Small intestine (tissue), 7 donors: ENCODE data around the gene JARID2. TPM values are rescaled to one million over a fixed set of nuclear protein-coding genes. Genes with fewer than 3 reads are reported as not detected.
A peak's percentile ranks its signal among the peaks of the same experiment; 100 is the strongest.

ENCODE experiments used
- DNase-seq, 2 donors: peaks; one replicate each; pipeline versions ENCODE4 v3.0.0 to v3.0.0-alpha.2; 2013
- FAIRE-seq: peaks from 2 replicates; lab custom pipeline; 2012; peaks lifted over from hg19 to GRCh38; lab: Jason Lieb, UNC
- H3K27ac ChIP-seq, 3 donors: one replicate each; pipeline ENCODE4 v1.5.1; 2013; ENCODE audit warnings: low read length in 2 of 3, mild to moderate bottlenecking in 2 of 3, control low read depth in 1 of 3, inconsistent platforms in 1 of 3, low read depth in 1 of 3, moderate library complexity in 1 of 3
- H3K27me3 ChIP-seq, 3 donors: one replicate each; pipeline ENCODE4 v1.6.1; 2013; ENCODE audit warnings: low read length in 3 of 3, inconsistent platforms in 1 of 3; ENCODE audit not compliant: control insufficient read depth in 3 of 3, insufficient read depth in 3 of 3
- H3K36me3 ChIP-seq, 3 donors: one replicate each; pipeline ENCODE4 v1.6.1; 2013; ENCODE audit warnings: low read length in 3 of 3, inconsistent platforms in 1 of 3, low read depth in 1 of 3, mild to moderate bottlenecking in 1 of 3, moderate library complexity in 1 of 3; ENCODE audit not compliant: control insufficient read depth in 3 of 3, insufficient read depth in 2 of 3
- H3K4me1 ChIP-seq, 3 donors: one replicate each; pipeline ENCODE4 v1.6.1; 2013; ENCODE audit warnings: low read length in 2 of 3, inconsistent platforms in 1 of 3, low read depth in 1 of 3, mild to moderate bottlenecking in 1 of 3, moderate library complexity in 1 of 3; ENCODE audit not compliant: control insufficient read depth in 3 of 3, insufficient read depth in 2 of 3
- H3K4me3 ChIP-seq, 3 donors: one replicate each; pipeline ENCODE4 v1.5.1; 2013; ENCODE audit warnings: low read length in 3 of 3, control low read depth in 1 of 3, inconsistent platforms in 1 of 3, low read depth in 1 of 3, mild to moderate bottlenecking in 1 of 3, moderate library complexity in 1 of 3
- H3K9me3 ChIP-seq, 2 donors: one replicate each; pipeline ENCODE4 v1.6.1; 2013; ENCODE audit warnings: low read depth in 1 of 2, low read length in 1 of 2; ENCODE audit not compliant: control insufficient read depth in 2 of 2, insufficient read depth in 1 of 2
- WGBS, 3 donors: extraction: QIAGEN DNeasy Blood & Tissue Kit; methylation state at CpG; one replicate each; pipeline ENCODE4 v1.1.7; 2013; 5-methylcytosine and 5-hydroxymethylcytosine counted together
- polyA plus RNA-seq, 4 donors: library from polyadenylated mRNA; stranded (reverse) in 3 of 4; unstranded in 1 of 4; fragments of 200-250 nt in 3 of 4; fragments of 120-200 nt in 1 of 4; gene quantifications; one replicate each; pipeline versions ENCODE4 v1.2.1 to v1.2.3, GENCODE V29; 2013
- donor health status: healthy with polysubstance abuse.
- donor health status: control.
- donor health status: control.
- donor health status: Bipolar disorder and iron deficiency.
- donor health status: healthy.

The JARID2 gene
- polyA plus RNA-seq, 4 donors, result 4.9 to 10.5 (median 6.7) TPM

DNA sequence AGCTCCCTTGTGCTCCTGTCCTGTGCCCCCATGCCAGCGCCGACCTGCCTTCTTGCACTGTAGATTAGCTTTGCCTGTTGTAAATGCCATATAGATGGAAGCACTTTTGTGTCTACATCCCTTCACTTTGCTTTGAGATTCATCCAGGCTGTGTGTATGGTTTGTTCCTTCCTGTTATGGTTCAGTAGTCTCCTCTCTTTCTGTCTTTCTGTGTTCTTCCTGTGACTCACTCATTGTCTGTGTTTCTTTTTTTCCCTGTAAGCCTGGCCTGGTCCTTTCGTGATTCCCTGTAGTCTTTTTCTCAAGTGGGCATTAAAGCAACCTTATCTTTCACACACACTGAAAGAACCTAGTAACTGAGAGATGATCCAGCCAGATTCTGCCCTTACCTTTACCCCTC, 66.6 kb downstream of the JARID2 start:
- FAIRE-seq (no peak), DNase-seq (no peak)
- Histone ChIP-seq H3K27me3 (no peaks in the 10 kb centered on the region), H3K9me3 (no peaks in the 10 kb centered on the region), H3K27ac (no peak overlapping the region), H3K4me1 (peaks cover 6 to 11% (median 10%) of the 10 kb centered on the region in 3 donors), H3K36me3 (no peaks in the 10 kb centered on the region), H3K4me3 (no peak overlapping the region)
- WGBS, 3 donors, result 71 to 84% (median 76%) methylated on average over 3 of the region's 3 CpGs

DNA sequence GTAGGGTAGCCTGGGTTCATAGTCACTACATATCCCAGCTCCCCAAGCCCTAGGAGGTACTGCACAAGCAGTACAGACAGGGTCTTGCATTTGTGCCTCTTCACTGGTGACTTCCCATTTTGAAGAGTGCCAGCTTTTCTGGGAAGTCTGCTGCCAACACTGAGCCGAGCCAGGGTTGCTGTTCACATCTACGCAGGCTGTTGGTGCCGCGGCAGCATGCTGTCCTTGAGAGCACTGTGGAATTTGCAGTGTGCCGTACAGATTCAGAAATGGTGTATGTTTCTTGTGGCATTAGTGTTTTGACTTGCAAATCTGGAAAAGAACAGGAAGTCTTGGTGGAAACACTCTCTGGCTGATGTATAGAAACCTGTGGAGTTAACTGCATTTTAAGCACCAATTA, 67.5 kb downstream of the JARID2 start:
- FAIRE-seq, result no peak
- no peak overlapping the region for H3K4me3 ChIP-seq
- WGBS, 3 donors, result 58 to 86% (median 78%) methylated on average over 5 of the region's 5 CpGs
- H3K27ac ChIP-seq, result no peak overlapping the region
- H3K36me3 ChIP-seq, result no peaks in the 10 kb centered on the region
- H3K9me3 ChIP-seq, result no peaks in the 10 kb centered on the region
- no peak for DNase-seq
- H3K27me3 ChIP-seq, result no peaks in the 10 kb centered on the region
- H3K4me1 ChIP-seq, result peaks cover 6 to 10% (median 8%) of the 10 kb centered on the region in 3 donors

DNA sequence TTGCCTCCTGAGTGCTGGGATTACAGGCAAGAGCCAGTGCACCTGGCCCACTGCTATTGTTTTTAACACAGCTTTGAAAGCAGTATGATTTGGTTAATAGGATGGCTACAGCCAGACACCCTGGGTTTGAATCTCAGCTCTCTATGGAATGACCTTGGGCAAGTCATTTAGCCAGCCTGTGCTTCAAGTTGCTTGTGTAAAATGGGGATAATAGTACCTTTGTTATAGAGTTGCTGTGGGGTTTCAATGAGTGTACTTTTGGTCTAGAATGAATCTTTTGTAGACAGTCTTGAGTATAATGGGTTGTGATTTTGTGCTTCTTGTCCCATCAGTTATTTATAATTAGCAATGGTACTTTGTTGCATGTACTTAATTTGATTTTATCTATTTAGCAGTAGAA, 70.9 kb downstream of the JARID2 start:
- H3K4me3 ChIP-seq, result no peak overlapping the region
- no peak for FAIRE-seq
- no peaks in the 10 kb centered on the region for H3K36me3 ChIP-seq
- no peak for DNase-seq
- no peaks in the 10 kb centered on the region for H3K9me3 ChIP-seq
- no peaks in the 10 kb centered on the region for H3K27me3 ChIP-seq
- H3K4me1 ChIP-seq, result peaks cover 0 to 2% (median 0%) of the 10 kb centered on the region in 3 donors
- H3K27ac ChIP-seq, result no peak overlapping the region

- H3K27me3 ChIP-seq, result no peaks in the 10 kb centered on the region
- peaks cover 2 to 6% (median 4%) of the 10 kb centered on the region in 3 donors for H3K4me1 ChIP-seq
- no peak overlapping the region for H3K4me3 ChIP-seq
- FAIRE-seq, result no peak
- DNase-seq, result no peak
- H3K36me3 ChIP-seq, result no peaks in the 10 kb centered on the region
- no peaks in the 10 kb centered on the region for H3K9me3 ChIP-seq
- no peak overlapping the region for H3K27ac ChIP-seq
- 67 to 81% (median 79%) methylated on average over 4 of the region's 4 CpGs for WGBS, 3 donors
Observed at GRCh38 chr6:15317251-15317650, 71.4 kb downstream of the JARID2 start.

DNA sequence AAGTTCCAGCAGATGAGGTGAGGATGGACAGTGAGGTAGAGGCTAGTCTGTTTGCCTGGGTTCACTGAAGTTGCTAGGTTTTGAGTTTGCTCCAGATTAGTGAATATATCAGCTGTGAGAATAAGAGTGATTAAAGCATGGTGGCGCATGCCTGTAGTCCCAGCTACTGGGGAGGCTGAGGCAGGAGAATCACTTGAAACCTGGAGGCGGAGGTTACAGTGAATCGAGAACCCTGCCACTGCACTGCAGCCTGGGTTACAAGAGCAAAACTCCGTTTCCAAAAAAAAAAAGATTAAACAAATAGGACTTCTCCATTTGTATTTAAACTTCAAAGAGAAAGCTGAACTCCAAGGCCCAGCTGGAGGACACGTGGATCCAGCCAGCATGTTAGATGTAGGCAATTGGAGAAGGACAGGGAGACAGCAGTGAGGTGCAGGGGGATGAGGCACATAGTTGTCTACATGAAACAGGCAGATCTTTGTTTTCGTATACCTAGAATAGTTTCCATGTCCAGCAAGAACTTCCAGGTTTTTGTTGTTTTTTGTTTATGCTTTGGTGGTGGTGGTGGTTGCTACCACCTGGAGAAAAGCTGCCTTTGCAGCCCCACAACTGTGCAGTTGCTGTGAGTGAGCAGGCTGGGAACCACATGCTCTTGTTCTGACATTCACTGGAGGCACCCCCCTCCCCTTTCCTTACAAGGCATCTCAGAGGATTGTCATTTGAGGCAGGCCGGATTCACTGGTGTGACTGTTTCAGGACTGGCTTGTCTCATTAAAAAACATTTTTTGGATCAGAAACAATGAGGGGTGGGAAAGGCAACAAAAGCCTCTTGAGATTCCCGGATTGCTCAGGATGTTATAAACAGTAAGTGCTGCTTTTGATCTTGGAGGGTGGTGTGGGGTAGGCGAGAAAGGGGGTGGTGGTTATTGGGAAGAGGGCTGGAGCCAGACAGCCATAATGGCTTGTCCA, 72.3 kb downstream of the JARID2 start:
- no peaks in the 10 kb centered on the region for H3K9me3 ChIP-seq
- DNase-seq (no peak), FAIRE-seq (no peak)
- 70 to 85% (median 82%) methylated on average over 9 of the region's 9 CpGs for WGBS, 3 donors
- H3K36me3 ChIP-seq, result no peaks in the 10 kb centered on the region
- peaks cover 9 to 14% (median 13%) of the 10 kb centered on the region in 3 donors for H3K4me1 ChIP-seq
- no peaks in the 10 kb centered on the region for H3K27me3 ChIP-seq
- no peak overlapping the region for H3K4me3 ChIP-seq
- H3K27ac ChIP-seq, result no peak overlapping the region

DNA sequence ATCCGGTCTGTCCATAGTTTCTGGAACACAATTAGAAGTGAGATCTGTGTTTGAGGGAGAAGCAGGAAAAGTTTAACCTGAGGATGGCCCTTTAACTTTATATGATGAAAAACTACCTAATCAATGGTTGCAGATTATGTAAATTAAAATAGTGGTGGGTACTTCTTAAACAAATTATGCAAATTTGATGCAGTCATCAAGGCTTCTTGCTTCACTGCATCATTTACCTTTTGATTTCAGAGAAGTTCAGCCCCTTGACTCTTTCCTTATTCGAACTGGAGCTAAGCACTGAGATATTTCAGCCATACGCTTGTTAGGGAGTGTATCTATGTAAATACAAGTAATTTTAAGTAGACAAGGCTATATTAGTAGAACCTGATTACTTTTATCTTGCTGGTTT, 73.8 kb downstream of the JARID2 start:
- DNase-seq (no peak), FAIRE-seq (no peak)
- no peaks in the 10 kb centered on the region for H3K27me3 ChIP-seq
- no peak overlapping the region for H3K27ac ChIP-seq
- peaks cover 9 to 16% (median 13%) of the 10 kb centered on the region in 3 donors for H3K4me1 ChIP-seq
- WGBS, 3 donors, result 84 to 90% (median 88%) methylated on average over 3 of the region's 3 CpGs
- H3K36me3 ChIP-seq, result no peaks in the 10 kb centered on the region
- H3K4me3 ChIP-seq, result no peak overlapping the region
- no peaks in the 10 kb centered on the region for H3K9me3 ChIP-seq

DNA sequence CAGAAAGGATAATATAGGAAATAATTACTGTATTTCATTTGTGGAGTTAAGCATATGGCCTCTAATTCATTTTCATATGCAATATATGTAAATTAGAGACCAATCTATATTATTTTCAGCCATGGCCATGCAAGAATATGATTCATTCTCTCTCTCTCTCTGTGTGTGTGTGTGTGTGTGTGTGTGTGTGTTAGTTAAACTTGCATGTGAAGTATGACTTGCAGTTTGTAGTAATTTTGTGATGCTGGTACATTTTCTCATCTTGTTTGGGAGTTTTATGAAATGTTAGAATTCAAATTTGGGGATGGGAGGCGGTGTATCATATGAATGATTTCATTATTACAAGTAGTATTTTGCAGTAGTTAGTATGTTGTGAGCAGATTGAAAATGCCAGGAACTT, 74.8 kb downstream of the JARID2 start:
- no peak for FAIRE-seq
- no peaks in the 10 kb centered on the region for H3K27me3 ChIP-seq
- peaks cover 9 to 20% (median 15%) of the 10 kb centered on the region in 3 donors for H3K4me1 ChIP-seq
- no peaks in the 10 kb centered on the region for H3K9me3 ChIP-seq
- no peaks in the 10 kb centered on the region for H3K36me3 ChIP-seq
- H3K27ac ChIP-seq, result no peak overlapping the region
- H3K4me3 ChIP-seq, result no peak overlapping the region
- DNase-seq, result no peak
- WGBS, 3 donors, result 92 to 97% (median 96%) methylated on average over 1 of the region's 1 CpG

DNA sequence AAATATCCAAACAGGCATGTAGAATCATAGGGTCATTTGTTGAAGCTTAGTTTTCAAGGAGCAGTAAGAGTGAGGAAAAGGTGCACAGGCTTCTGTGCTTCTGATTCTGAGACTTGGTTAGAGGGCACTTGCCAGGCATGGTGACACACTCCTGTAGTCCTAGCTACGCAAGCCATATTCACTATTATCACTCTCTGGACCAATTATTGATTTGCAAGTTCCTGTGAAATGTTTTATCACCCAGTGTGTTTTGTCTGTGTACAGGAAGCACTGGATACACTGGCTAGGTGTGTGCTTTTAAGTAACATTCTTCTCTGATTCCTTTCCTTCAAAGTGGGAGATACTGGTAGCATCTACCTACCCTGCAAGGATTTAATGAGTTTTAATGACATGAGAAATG, 76.3 kb downstream of the JARID2 start:
- H3K9me3 ChIP-seq, result no peaks in the 10 kb centered on the region
- H3K4me1 ChIP-seq, result peaks cover 12 to 32% (median 22%) of the 10 kb centered on the region in 3 donors
- WGBS, 3 donors, result 25 to 73% (median 42%) methylated on average over 1 of the region's 1 CpG
- H3K4me3 ChIP-seq, result no peak overlapping the region
- DNase-seq (peak in 1 of 2 donors; percentile 64), FAIRE-seq (no peak)
- H3K27me3 ChIP-seq, result no peaks in the 10 kb centered on the region
- peak overlapping the region in 2 of 3 donors; percentile 43 to 84 for H3K27ac ChIP-seq
- no peaks in the 10 kb centered on the region for H3K36me3 ChIP-seq
